Raji (cell line): ENCODE results near the gene HACE1.

Source experiments
- POLR2A ChIP-seq: IDR thresholded peaks from 2 replicates; pipeline ENCODE4 v1.6.1; 2011; ENCODE audit warnings: low read depth, low read length, control low read depth; ENCODE audit not compliant: insufficient read depth

HACE1 gene

DNA sequence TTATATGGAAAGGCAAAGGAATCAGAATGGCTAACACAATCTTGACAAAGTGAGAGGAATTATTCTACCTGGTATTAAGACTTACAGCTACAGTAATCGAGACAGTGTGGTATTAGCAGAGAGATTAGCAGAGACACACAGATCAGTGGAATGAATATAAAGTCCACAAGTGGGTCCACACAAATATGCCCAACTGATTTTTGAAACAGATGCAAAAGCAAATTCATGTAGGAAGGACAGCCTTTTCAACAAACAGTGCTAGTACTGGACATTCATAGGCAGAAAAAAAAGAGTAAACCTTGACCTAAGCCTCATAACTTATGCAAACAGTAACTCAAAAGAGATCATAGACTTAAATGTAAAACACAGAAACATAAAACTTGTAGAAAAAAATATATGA, 22.6 kb downstream of the HACE1 start:
- no peak for TF ChIP-seq POLR2A

DNA sequence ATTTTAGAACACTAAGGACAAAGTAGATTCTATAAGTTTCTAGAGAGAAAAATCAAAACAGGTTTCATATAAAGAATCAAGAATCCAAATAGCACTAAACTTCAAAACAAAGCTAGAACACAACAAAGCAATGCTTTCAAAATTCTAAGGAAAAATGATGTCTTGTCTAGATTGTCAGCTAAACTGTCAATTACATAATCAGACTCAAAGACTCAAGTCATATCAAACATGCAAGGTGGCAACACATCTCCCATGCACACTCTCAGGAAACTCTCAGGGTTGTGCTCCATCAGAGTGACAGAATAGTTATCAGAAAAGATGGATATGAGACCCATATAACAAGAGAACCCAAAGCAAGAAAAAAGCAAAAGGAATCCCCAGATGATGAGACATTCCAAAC, 23.9 kb downstream of the HACE1 start:
- no peak for TF ChIP-seq POLR2A

DNA sequence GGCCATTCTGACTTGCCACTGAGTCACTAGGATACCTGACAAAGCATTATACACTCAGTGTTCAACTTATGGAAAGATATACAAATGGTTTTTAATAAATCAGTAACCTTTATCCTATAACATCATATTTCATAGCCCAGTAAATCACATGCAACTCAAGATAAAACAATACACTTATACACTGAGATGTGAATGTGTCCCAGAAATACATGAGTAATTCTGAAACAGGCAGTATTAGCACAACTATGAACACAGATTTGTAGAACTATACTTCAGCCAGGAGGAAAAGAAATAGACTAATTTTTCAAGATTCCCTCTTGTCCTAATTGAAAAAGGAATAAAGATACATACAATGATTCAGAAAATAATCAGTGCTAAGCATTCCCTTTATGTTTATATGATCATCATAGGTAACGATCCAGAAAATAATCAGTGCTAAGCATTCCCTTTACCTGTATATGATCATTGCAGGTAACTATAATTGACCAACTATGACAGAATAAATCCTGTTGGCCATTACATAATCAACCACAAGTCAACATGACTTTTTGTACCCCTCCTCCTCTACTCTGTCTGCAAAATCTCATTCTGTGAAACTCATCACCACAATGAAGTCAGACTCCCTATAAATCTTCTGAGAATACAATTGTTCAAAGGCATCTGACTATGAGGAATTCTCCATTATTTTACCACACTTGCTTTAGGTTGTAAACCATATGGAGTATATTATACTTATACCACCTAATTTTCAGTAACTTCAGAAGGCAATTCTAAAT, 30.3 kb downstream of the HACE1 start:
- TF ChIP-seq POLR2A = no peak

DNA sequence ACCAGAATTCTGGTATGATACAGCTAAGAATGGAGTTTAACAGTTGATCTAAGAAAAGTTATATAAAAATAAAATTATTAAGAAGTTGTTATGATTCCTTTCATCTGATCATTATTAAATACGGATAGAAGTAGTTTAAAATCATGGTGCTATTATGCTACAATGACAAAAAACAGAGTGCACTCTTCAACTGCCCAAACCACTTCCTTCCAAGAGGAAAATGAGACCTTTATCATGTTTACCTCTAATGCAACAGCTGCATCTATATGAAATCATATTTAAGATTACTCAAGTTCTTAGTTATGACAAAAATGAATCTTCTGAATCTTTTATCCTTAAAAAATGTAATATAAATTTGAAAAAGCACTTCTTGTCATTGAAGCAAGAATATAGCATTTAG, 31.2 kb downstream of the HACE1 start:
- TF ChIP-seq POLR2A = no peak

DNA sequence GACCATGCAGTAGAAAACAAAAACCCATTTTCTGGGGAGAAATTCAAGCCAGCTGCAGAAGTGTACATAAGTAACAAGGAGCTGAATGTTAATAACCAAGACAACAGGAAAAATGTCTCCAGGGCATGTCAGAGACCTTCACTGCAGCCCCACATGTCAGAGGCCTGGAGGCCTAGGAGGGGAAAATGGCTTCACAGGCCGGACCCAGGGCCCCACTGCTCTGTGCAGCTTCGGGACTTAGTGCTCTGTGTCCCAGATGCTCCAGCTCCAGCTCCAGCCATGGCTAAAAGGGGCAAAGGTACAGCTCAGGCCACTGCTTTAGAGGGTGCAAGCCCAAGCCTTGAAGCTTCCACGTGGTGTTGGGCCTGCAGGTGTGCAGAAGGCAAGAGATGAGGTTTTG, 43.6 kb downstream of the HACE1 start:
- no peak for TF ChIP-seq POLR2A

DNA sequence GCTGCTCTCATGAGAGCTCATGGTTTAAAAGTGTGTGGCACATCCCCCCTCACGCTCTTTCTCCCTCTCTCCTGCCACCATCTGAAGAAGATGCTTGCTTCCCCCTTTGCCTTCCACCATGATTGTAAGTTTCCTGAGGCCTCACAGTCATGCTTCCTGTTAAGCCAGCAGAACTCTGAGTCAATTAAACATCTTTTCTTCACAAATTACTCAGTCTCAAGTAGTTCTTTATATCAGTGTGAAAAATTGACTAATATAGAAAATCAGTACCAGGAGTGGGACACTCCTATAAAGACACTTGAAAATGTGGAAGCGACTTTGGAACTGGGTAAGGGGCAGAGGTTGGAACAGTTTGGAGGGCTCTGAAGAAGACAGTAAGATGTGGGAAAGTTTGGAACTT, 45.0 kb downstream of the HACE1 start:
- TF ChIP-seq POLR2A = no peak

DNA sequence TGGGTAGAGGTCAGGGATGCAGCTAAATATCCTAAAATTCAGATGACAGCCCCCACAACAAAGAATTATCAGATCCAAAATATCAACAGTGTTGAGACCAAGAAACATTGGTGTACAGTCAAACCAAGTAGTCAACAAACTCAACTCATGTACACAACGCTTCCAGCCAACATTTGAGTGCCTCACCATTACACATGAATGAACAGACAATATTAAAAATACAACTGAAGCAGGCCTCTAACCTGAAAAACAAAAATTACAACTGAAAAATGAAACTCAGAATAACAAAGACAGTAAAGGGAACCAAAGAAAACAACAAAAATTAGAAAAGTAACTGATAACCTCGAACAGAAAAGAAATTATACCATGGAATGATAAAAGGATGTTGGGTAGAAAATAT, 46.2 kb downstream of the HACE1 start:
- no peak for TF ChIP-seq POLR2A

DNA sequence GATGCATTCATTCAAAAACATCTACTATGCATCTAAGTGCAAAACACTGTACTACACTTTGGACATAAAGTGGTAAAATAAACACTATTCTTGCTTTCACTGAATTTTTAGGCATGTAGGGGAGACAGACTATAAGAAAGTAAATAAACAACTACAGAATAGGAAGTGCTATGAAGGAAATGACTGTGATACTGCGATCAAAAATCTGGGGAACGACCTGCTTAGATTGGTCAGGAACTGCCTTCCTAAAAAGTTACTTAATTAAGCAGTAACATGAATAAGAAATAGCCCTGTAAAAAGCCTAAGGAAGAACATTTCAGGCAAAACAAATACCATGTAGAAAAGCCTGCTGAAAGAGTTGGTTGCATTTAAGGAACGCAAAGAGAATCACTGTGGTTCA, 50.6 kb downstream of the HACE1 start:
- no peak for TF ChIP-seq POLR2A

DNA sequence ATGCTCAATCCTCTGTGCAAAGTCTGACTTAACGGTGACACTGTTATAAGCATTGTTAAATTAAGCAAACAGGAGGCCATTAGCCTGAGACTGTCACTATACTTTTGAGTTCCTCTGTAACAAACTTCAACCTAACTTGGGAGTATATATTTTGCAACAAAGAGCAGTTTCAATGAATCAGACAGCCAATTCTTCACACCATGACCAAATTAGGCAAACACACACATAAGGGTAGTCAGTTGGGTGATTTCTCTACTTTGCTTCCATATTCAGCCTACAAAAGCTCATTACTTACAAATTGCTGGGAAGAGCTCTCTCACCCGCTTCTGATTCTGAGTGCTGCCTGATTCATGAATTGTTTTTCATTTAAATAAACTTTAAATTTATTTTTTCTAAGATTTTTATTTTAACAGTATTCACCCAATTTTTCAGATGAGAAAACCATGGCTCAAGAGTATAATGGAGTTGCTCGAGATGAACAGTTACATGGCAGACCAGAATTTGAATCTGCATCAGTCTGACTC, 60.5 kb downstream of the HACE1 start:
- no peak for TF ChIP-seq POLR2A

DNA sequence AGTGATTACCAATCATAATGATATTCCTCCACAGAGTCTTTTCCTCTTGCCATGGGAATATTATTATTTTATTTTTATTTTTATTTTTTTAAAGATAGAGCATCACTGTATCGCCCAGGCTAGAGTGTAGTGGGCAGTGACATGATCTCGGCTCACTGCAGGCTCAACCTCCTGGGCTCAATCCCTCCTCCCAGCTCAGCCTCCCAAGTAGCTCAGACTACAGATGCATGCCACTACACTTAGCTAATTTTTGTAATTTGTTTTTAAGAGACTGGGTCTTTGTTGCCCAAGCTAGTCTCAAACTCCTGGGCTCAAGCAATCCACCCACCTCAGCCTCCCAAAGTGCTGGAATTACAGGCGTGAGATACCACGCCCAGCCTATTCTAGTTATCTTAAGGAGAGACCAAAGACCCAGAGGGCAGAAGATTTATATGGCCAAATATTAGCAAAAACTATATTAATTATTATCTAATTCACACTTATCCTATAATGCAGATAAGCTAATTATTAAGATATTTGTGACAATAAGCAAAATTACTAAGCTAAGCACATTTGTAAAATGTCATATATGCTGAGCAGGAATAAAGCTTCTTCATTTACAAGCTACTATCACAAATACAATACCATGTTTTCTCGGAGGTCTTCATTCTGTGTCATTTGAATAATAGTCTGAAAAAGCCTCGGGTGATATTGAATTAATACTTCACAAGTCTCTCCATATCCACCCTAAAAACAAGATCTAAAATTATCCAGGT, 63.5 kb downstream of the HACE1 start:
- no peak for TF ChIP-seq POLR2A

DNA sequence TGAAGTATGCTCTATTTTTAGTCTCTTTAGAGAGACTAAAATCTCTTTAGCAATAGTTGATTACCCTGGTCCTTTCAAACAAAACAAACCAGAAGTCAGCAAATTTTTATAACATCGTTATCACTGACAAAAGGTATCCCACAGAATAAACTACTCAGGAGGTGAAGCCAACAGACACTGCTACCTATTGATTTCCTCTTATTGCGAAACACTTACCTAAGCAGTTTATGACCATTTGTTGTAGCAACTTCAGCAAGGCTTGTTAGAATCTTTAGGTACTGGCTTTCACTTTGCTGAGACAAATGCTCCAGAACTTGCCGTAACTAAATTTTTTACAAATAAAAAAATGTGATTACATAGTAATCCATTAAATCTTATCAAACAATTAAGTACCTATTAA, 64.4 kb downstream of the HACE1 start:
- no peak for TF ChIP-seq POLR2A

DNA sequence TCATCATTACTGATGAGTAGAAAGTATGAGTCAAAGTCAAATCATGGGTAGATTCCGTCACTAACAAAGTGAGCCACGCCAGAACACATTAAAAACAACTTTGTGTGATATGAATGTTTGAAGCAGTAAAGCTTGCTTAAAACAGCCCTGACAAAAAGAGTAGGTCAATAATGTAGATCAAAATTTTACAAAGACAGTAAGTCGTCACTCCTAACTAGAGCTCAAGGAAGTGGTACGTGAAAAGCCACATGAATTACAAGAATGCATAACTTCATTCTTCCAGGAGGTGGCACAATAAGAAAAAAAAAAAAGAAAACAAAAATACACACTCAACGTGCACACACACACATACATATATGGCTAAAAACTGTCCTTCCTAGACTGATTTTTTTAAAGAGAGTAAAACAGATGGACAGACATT, 69.9 kb downstream of the HACE1 start:
- no peak for TF ChIP-seq POLR2A

DNA sequence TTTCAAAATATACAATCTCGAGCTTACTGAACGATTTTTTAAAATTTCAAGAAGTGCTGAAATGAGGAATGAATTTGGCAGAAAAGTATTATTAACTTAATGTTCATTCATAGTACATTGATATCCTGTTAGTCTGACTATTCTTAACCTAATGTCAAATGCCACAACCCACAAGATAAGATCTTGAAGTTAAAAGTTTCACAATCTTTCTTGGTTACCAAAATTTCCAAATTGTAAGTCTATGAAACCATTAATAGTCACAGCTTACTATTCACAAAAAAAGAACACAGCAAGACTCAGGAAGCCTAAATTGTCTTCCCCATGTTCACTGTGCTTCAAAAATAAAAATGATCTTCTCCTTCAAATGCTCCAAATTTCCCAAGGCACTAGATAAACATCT, 71.3 kb downstream of the HACE1 start:
- no peak for TF ChIP-seq POLR2A

DNA sequence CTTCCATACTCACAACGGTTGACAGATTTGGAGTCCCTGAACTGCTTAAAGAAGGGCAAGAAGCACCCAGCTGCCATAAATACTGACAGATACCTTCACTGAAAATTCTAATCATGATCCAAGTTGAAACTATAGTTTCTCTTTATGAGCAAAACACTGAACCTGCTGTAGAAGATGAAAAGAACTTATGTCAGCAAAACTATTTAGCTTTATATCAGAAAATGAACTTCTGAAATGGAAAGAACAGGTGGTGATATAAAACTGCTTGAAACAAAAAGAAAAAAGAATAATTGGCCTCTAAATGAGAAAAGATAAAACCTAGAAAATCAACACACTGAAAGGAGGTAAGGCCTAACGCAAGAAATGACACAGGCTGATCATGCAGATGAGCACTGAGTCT, 72.4 kb downstream of the HACE1 start:
- TF ChIP-seq POLR2A = no peak

DNA sequence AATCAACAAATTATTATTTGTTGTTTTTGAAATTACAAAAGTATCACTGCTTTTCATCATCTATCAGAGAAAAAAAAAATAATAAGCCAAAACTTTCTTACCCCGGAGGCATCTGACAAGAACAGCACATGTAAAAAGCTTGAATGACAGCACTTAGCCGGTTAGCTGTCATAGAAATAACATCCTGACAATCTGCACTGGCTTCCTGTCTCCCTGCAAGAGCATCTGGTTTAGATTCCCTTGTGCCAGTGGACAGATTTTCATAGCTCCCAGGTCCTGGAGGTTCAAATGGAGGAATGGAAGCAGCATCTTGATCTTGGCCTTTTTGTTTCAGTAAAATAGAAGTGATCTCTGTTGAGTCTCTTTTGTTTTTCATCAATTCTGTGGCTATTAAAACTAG, 74.8 kb downstream of the HACE1 start:
- no peak for TF ChIP-seq POLR2A

DNA sequence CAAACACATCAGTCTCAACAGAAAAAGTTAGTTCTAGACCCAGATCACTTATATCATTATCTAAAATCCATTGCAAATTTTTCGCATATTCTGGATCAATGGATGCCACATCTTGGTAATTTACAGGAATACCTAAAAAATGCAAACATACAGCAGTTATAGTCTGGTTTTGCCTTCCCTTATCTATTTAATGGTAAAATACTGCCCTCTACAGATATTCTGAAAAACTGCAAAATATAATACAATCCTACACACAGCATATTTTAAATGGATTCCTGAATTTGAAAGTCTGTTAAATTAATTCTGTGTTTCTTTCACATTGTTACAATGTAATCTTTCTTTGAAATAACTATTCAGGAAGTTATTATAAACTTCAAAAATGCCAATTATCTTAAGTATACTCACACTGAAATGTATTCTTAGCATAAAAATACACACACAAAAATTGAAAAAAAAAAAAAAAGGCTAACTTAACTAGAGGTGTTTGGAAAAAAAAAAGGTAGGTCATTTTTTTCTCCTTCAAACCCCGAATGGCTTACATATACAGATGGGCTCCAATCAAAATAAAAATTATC, 88.4 kb downstream of the HACE1 start:
- no peak for TF ChIP-seq POLR2A
